ENCODE data around the gene MYH8. TPM values are rescaled to one million over a fixed set of nuclear protein-coding genes. Genes with fewer than 3 reads are reported as not detected.

MYH8 gene
- total and polyA plus RNA-seq, 2 of the 13 experiments (the other 11 are each of a cell fraction or from before 2014, with no cell fraction given) = not detected

DNA sequence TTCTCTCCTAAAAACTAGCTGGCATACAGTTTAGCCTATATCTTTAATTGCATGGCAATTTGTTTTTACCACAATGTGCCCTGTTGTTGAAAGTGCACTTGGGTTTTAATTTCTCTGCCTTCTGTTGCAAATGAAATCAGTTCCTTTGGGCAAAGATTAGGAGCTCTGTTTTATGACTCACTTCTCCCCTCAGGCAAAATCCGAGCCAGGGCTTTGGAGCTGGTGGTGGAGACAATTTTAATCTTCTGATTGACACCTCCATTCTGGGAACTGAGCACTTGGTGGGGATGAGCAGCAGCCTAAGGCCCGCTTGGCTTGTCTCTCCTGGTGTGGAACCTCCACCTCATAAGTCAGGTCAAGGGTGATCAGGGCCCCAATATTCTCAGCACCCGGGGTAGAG is 13.3 kb upstream of the MYH8 start:
- no peaks in the 10 kb centered on the region for H3K27me3 ChIP-seq (ENCODE audit: control insufficient read depth in 1 of 2, insufficient read depth in 2 of 2, low read length in 2 of 2)
- no peak for ATAC-seq
- no peak overlapping the region for H2AFZ ChIP-seq (ENCODE audit: low read length)
- WGBS (ENCODE audit: low lambda C conversion rate) = 13% methylated on average over 3 of the region's 3 CpGs
- BruUV-seq (replicated peaks) = no TSS peak
- no peaks in the 10 kb centered on the region for H3K79me2 ChIP-seq (ENCODE audit: insufficient read depth, low read length)
- CTCF ChIA-PET (ENCODE audit: low intra/inter-chr PET ratio, low total read pairs) = no interaction called here
- intact Hi-C loops (cut with micrococcal nuclease; ENCODE audit: unreplicated experiment) = no loop called here
- no peaks in the 10 kb centered on the region for H3K4me1 ChIP-seq (ENCODE audit: insufficient read depth, low read length)
- no peaks in the 10 kb centered on the region for H3K36me3 ChIP-seq (replicated peaks in 1 of 2; ENCODE audit: control insufficient read depth in 1 of 2, insufficient read depth in 2 of 2, low read length in 2 of 2)
- no peak for DNase-seq (ENCODE audit: low spot score)
- no peak overlapping the region for H3K9ac ChIP-seq (ENCODE audit: insufficient read depth, low read depth, low read length)
- H3K4me2 ChIP-seq (ENCODE audit: low read depth, low read length) = no peak overlapping the region
- H4K20me1 ChIP-seq (ENCODE audit: insufficient read depth, low read length) = no peaks in the 10 kb centered on the region
- H3K27ac ChIP-seq (ENCODE audit: extremely low read length, insufficient read depth, low read length) = no peak overlapping the region
- POLR2A ChIA-PET = no interaction called here
- no peaks in the 10 kb centered on the region for H3K9me3 ChIP-seq (ENCODE audit: low read length)
- in situ Hi-C loops (cut with HindIII; ENCODE audit: extremely low pct_ligation_motif_present, low pct_unique_long_range_greater_than_20kb) = no loop called here
- no peak overlapping the region for H3K4me3 ChIP-seq (replicated peaks in 1 of 3; ENCODE audit: insufficient read depth in 1 of 3, low read depth in 2 of 3, low read length in 3 of 3)
- FAIRE-seq = no peak
- no peak for TF ChIP-seq ZNF17 (CRISPR knock-in tag; IDR thresholded peaks at IDR 0.05)
- TF ChIP-seq HOXA9 (CRISPR knock-in tag; IDR thresholded peaks at IDR 0.05; ENCODE audit: borderline replicate concordance) = no peak
- no peak for TF ChIP-seq ZNF674 (CRISPR knock-in tag; IDR thresholded peaks at IDR 0.05; ENCODE audit: low read depth)
- TF ChIP-seq ZNF607 (CRISPR knock-in tag; IDR thresholded peaks at IDR 0.05; ENCODE audit: borderline replicate concordance) = no peak
- TF ChIP-seq ZFP90 (CRISPR knock-in tag; IDR thresholded peaks at IDR 0.05; ENCODE audit: borderline replicate concordance) = no peak
- TF ChIP-seq SPEN (CRISPR knock-in tag; IDR thresholded peaks at IDR 0.05; ENCODE audit: low read depth) = no peak
- TF ChIP-seq HNF1B (CRISPR knock-in tag; IDR thresholded peaks at IDR 0.05) = no peak
- no peak for TF ChIP-seq SCMH1 (CRISPR knock-in tag; IDR thresholded peaks at IDR 0.05; ENCODE audit: borderline replicate concordance)
- TF ChIP-seq TFE3 (CRISPR knock-in tag; IDR thresholded peaks at IDR 0.05) = no peak
- no peak for TF ChIP-seq ZNF335 (CRISPR knock-in tag; IDR thresholded peaks at IDR 0.05)
- TF ChIP-seq TEAD3 (CRISPR knock-in tag; optimal IDR thresholded peaks at IDR 0.05; ENCODE audit: borderline replicate concordance) = no peak
- TF ChIP-seq ZSCAN29 (CRISPR knock-in tag; conservative IDR thresholded peaks at IDR 0.05) = no peak
- no peak for TF ChIP-seq IKZF1 (IDR thresholded peaks at IDR 0.05)
- TF ChIP-seq ZBTB44 (CRISPR knock-in tag; IDR thresholded peaks at IDR 0.05) = no peak
- TF ChIP-seq CERS6 (CRISPR knock-in tag; IDR thresholded peaks at IDR 0.05) = no peak
- no peak for TF ChIP-seq ZNF878 (CRISPR knock-in tag; IDR thresholded peaks at IDR 0.05)
- no peak for TF ChIP-seq ZNF510 (CRISPR knock-in tag; IDR thresholded peaks at IDR 0.05; ENCODE audit: low read depth)
- no peak for TF ChIP-seq CEBPG (CRISPR knock-in tag; IDR thresholded peaks at IDR 0.05)
- TF ChIP-seq UBTF (CRISPR knock-in tag; IDR thresholded peaks at IDR 0.05) = no peak

Data from HepG2 (cell line).